ENCODE data around the gene PTH2.

Gene PTH2

DNA sequence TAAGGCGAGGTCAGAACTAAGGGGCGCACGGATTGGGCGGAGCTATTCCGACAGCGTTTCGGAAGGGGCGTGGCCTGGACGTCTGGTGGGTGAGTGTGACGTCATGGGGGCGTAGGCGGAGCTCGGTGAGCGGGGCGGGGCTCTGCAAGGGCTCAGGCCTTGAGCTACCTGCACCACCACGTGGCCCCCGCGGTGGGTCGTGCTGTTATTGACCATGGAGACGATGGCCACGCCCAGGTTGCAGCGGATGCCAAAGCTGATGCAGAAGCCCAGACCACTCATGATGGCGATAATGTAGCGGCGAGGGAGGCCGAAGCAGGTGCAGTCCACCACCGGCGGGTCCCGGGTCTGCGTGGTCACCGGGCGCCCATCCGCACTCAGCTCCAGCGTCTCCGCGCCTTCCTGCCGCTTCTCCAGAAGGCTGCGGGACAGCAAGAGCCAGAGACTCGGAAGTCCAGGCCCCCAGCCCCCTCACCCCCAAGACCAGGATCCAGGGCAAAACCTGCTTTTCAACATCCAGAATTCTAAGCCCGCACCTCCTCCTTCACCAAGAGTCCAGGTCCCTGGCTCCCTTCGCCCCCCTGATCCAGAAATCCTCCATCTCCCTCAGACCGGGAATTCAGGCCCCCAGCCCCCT lies 13.3 kb upstream of the PTH2 start:
- TF ChIP-seq, protein P1, sequence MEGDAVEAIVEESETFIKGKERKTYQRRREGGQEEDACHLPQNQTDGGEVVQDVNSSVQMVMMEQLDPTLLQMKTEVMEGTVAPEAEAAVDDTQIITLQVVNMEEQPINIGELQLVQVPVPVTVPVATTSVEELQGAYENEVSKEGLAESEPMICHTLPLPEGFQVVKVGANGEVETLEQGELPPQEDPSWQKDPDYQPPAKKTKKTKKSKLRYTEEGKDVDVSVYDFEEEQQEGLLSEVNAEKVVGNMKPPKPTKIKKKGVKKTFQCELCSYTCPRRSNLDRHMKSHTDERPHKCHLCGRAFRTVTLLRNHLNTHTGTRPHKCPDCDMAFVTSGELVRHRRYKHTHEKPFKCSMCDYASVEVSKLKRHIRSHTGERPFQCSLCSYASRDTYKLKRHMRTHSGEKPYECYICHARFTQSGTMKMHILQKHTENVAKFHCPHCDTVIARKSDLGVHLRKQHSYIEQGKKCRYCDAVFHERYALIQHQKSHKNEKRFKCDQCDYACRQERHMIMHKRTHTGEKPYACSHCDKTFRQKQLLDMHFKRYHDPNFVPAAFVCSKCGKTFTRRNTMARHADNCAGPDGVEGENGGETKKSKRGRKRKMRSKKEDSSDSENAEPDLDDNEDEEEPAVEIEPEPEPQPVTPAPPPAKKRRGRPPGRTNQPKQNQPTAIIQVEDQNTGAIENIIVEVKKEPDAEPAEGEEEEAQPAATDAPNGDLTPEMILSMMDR (conservative IDR thresholded peaks at IDR 0.05; ENCODE audit: low read depth, low read length) = no peak
- no peak for DNase-seq (ENCODE audit: low read depth)
- H3K4me3 ChIP-seq (ENCODE audit: low read length) = no peak overlapping the region

DNA sequence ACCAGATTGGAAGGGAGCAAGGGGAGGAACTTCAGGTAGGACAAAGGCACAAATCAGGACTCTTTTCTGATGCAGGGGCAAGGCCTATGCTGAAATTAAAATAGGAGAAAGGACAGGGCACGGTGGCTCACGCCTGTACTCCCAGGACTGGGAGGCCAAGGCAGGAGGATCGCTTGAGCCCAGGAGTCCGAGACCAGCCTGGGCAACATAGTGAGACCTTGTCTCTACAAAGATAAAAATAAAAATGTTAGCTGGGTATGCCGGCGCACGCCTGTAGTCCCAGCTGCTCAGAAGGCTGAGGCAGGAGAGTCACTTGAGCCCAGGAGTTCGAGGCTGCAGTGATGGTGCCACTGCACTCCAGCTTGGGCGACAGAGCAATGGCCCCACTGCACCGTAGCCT lies 12.4 kb upstream of the PTH2 start:
- TF ChIP-seq, protein P1 (conservative IDR thresholded peaks at IDR 0.05; ENCODE audit: low read depth, low read length) = no peak

DNA sequence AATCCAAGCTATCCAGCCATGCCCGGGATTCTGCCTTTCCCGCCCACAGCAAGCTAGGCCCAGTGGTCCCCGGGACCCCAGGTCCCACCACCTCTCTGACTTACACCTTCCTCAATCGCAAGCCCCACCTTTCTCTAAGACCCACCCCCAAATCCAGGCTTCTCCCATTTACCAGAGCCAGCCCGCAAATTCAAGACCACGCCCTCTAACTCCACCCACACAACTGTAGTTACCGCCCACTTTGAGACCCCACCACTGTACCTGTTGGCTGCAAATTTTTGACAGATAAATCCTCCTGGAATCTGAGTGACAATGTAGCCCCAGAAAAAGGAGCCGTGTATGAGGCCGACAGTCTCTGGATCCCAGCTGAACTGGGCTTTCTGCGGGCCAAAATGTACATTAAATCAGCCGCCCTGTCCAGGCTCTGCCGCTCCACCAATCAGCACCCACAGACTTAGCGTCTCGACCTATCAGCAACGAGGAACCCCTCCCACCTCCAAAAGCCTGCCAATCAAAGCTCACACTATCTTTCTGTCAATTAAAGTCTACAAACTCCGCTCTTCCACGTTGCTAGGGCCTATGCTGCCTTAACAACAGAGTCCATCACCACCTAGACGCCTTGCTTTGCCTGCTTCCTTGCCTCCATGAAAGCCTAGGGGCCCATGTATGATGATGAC lies 11.8 kb upstream of the PTH2 start:
- TF ChIP-seq, protein P1 (conservative IDR thresholded peaks at IDR 0.05; ENCODE audit: low read depth, low read length) = no peak
- no peak overlapping the region for H3K4me3 ChIP-seq (ENCODE audit: low read length)
- DNase-seq (ENCODE audit: low read depth) = no peak

More for the DNA sequence above, 12.4 kb upstream of the PTH2 start:
- no peak overlapping the region for H3K4me3 ChIP-seq (ENCODE audit: low read length)
- no peak for DNase-seq (ENCODE audit: low read depth)

DNA sequence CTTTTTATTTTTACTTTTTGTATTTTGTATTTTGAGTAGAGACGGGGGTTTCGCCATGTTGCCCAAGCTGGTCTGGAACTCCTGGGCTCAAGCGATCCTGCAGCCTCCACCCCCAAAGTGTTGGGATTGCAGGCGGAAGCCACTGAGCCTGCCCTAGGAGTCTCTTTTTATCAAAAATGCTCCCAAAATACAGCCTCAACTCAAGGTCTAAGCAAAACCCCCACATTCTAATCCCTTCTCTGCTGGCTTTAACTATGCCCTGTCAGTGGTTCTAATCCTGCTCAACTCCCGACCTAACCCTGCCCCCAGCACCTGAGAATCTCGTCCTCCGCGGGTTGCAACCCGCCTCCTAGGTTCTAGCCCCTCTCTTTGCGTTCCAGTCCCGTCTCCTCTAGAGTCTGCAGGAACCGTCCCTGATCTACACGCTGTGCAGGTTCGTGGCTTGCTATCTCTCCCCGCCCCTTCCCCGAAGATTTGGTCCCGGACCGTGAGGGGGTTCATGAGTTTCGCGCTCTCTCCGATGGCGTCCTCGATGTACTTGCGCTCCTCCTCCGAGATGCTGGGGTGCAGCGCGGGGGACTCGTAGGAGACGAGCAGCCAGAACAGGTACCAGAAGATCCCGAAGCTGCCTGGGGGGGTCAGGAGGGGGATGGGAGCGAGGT lies 10.1 kb upstream of the PTH2 start:
- H3K4me3 ChIP-seq (ENCODE audit: low read length) = no peak overlapping the region
- TF ChIP-seq, protein P1 (conservative IDR thresholded peaks at IDR 0.05; ENCODE audit: low read depth, low read length) = no peak
- no peak for DNase-seq (ENCODE audit: low read depth)

DNA sequence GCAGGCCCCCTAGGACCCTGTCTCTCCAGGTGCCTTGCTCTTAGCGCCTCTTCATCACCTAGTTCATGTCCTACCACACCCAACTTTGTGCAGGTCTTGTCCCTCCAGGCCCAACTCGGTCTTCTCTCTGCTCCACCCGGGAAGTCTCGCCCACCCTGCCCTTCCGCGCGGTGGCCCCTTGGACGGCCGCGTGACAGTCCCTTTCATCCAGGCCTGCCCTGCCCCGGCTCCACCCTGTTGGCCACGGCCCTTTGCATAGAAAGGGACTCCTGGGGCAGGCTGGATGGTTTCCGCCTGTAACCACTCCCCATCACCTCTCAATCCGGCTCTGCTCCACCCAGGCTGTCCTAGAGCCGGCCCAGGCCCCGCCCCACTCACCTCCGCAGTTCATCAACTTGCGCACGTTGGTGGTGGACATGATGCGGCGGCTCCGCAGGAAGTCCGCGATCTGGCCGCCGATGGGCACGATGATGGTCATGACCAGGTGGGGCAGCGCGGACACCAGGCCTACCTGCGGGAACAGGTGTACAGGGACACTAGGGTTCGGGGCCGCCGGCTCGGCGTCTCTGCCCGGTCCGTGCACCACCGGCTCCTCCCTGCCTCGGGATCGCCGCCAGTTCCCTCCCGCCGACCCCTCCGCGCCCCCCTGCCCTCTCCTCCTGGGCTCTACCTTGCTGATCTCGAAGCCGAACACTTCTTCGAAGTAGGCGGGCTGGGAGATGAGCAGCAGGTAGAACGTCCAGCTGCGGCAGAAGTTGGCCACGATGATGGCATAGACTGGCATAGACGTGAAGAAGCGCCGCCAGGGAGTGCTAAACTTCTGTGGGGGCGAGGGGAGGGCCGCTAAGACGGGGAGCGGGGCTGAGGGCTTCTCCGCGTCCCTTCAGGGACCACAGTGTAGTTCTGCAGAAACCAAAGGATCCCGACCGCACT lies 9.2 kb upstream of the PTH2 start:
- TF ChIP-seq, protein P1 (conservative IDR thresholded peaks at IDR 0.05; ENCODE audit: low read depth, low read length) = no peak
- no peak overlapping the region for H3K4me3 ChIP-seq (ENCODE audit: low read length)
- DNase-seq (ENCODE audit: low read depth) = no peak

DNA sequence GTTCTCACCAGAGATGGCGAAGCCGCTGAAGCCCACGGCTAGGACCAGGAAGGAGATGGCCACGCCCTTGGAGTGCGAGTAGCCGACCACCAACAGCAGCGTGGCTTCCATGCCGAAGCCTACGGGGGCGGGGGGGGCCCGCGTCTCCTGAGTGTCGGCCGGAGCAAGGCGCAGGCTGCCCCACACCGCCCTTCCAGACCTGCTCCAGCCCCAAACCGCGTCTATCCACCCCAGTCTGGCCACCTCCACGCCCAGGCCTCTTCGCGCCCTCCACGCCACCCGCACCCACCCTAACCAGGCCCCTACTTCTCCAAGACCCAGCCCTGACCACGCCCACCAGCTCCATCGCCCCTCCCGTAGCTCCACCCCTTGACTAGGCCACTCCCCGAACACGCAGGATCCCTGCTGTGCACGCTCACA lies 8.1 kb upstream of the PTH2 start:
- TF ChIP-seq, protein P1 (conservative IDR thresholded peaks at IDR 0.05; ENCODE audit: low read depth, low read length) = no peak
- H3K4me3 ChIP-seq (ENCODE audit: low read length) = no peak overlapping the region
- no peak for DNase-seq (ENCODE audit: low read depth)

Data from retinal pigment epithelial cell (primary cell).